ENCODE data around the gene RBFOX2.
A peak's percentile ranks its signal among the peaks of the same experiment; 100 is the strongest.

The RBFOX2 gene

GRCh38 chr22:36027935-36028645 is 534 bp downstream of the RBFOX2 start:
- H3K9me2 ChIP-seq (ENCODE audit: low read depth, low read length), result no peaks in the 10 kb centered on the region
- no peaks in the 10 kb centered on the region for H3K9me3 ChIP-seq (ENCODE audit: low read length)
- H3K27ac ChIP-seq (ENCODE audit: low read depth, low read length, poor library complexity, severe bottlenecking), result peak overlapping the region; percentile 45
- H3K4me3 ChIP-seq (ENCODE audit: low read depth, low read length, poor library complexity, severe bottlenecking), result peak overlapping the region; percentile 74
- TF ChIP-seq CTCF (IDR thresholded peaks at IDR 0.05; ENCODE audit: low read length) (no peak), EZH2 (IDR thresholded peaks at IDR 0.05; ENCODE audit: borderline replicate concordance, low read length) (no peak)
- H3K79me2 ChIP-seq (ENCODE audit: insufficient read depth, low read length), result no peaks in the 10 kb centered on the region
- no peak overlapping the region for H2AFZ ChIP-seq (ENCODE audit: low read length)
- peak overlapping the region; percentile 73 for H3K9ac ChIP-seq (ENCODE audit: low read length)
- peak overlapping the region; percentile 83 for H3K4me2 ChIP-seq (ENCODE audit: low read length)
- no peaks in the 10 kb centered on the region for H3K27me3 ChIP-seq (ENCODE audit: insufficient read depth, low read length)
- H3F3A ChIP-seq (ENCODE audit: insufficient read depth, low read length), result 0 out of 2 replicates have a peak, but pooled peaks cover 4% of the 10 kb centered on the region
- H3K4me1 ChIP-seq (ENCODE audit: insufficient read depth, low read length, severe bottlenecking), result peaks cover 33% of the 10 kb centered on the region
- no peaks in the 10 kb centered on the region for H4K20me1 ChIP-seq (ENCODE audit: insufficient read depth, low read length)
- H3K36me3 ChIP-seq (ENCODE audit: insufficient read depth, low read length), result no peaks in the 10 kb centered on the region

DNA sequence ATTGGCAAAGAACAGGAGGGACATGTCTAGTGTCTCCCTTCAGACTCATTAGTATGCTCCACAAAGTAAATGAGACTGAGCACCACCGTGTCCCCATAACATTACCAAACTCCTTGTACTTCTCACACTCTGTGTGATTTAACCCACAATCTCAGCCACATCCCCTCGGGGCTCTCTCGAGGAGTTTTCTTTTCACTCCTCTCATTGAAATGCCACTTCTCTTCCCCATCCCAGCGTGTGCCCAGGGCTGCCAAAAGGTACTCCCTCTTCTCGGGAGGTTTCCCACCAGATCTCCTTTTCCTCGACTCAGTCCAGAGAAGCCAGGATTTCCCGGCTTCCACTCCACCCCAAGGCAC is 1.1 kb downstream of the RBFOX2 start:
- Histone ChIP-seq H3K4me2 (ENCODE audit: low read length) (peak overlapping the region; percentile 83), H3K36me3 (ENCODE audit: insufficient read depth, low read length) (no peaks in the 10 kb centered on the region), H3K4me1 (ENCODE audit: insufficient read depth, low read length, severe bottlenecking) (peaks cover 39% of the 10 kb centered on the region), H4K20me1 (ENCODE audit: insufficient read depth, low read length) (no peaks in the 10 kb centered on the region), H3K4me3 (ENCODE audit: low read depth, low read length, poor library complexity, severe bottlenecking) (peak overlapping the region; percentile 74), H3F3A (ENCODE audit: insufficient read depth, low read length) (0 out of 2 replicates have a peak, but pooled peaks cover 4% of the 10 kb centered on the region), H3K9me2 (ENCODE audit: low read depth, low read length) (no peaks in the 10 kb centered on the region), H3K27me3 (ENCODE audit: insufficient read depth, low read length) (no peaks in the 10 kb centered on the region), H2AFZ (ENCODE audit: low read length) (no peak overlapping the region), H3K9me3 (ENCODE audit: low read length) (no peaks in the 10 kb centered on the region), H3K79me2 (ENCODE audit: insufficient read depth, low read length) (no peaks in the 10 kb centered on the region), H3K9ac (ENCODE audit: low read length) (peak overlapping the region; percentile 73), H3K27ac (ENCODE audit: low read depth, low read length, poor library complexity, severe bottlenecking) (peak overlapping the region; percentile 45)
- TF ChIP-seq CTCF (IDR thresholded peaks at IDR 0.05; ENCODE audit: low read length) (no peak), EZH2 (IDR thresholded peaks at IDR 0.05; ENCODE audit: borderline replicate concordance, low read length) (no peak)

GRCh38 chr22:36026741-36027140 is 1.9 kb downstream of the RBFOX2 start:
- no peaks in the 10 kb centered on the region for H3K9me2 ChIP-seq (ENCODE audit: low read depth, low read length)
- H3K79me2 ChIP-seq (ENCODE audit: insufficient read depth, low read length), result no peaks in the 10 kb centered on the region
- no peak overlapping the region for H2AFZ ChIP-seq (ENCODE audit: low read length)
- H3K27ac ChIP-seq (ENCODE audit: low read depth, low read length, poor library complexity, severe bottlenecking), result peak overlapping the region; percentile 45
- H3K4me3 ChIP-seq (ENCODE audit: low read depth, low read length, poor library complexity, severe bottlenecking), result peak overlapping the region; percentile 74
- peak overlapping the region; percentile 83 for H3K4me2 ChIP-seq (ENCODE audit: low read length)
- H3F3A ChIP-seq (ENCODE audit: insufficient read depth, low read length), result 0 out of 2 replicates have a peak, but pooled peaks cover 4% of the 10 kb centered on the region
- peaks cover 47% of the 10 kb centered on the region for H3K4me1 ChIP-seq (ENCODE audit: insufficient read depth, low read length, severe bottlenecking)
- H4K20me1 ChIP-seq (ENCODE audit: insufficient read depth, low read length), result no peaks in the 10 kb centered on the region
- H3K9ac ChIP-seq (ENCODE audit: low read length), result no peak overlapping the region; the same call in 1 of the 2 replicates
- H3K36me3 ChIP-seq (ENCODE audit: insufficient read depth, low read length), result no peaks in the 10 kb centered on the region
- H3K9me3 ChIP-seq (ENCODE audit: low read length), result no peaks in the 10 kb centered on the region
- no peaks in the 10 kb centered on the region for H3K27me3 ChIP-seq (ENCODE audit: insufficient read depth, low read length)
- TF ChIP-seq EZH2 (IDR thresholded peaks at IDR 0.05; ENCODE audit: borderline replicate concordance, low read length) (no peak), CTCF (IDR thresholded peaks at IDR 0.05; ENCODE audit: low read length) (no peak)

Measured in OCI-LY1 (cell line).